ENCODE results near the gene ZNF341. TPM values are rescaled to one million over a fixed set of nuclear protein-coding genes. Genes with fewer than 3 reads are reported as not detected.
A peak's percentile ranks its signal among the peaks of the same experiment; 100 is the strongest.

ZNF341 gene
- total RNA-seq (1 to 10 TPM; 4.9 to 5.2 TPM), polyA plus RNA-seq (ENCODE audit: insufficient read length in 6 of 6) (1 to 10 TPM; 3.4 to 5.0 (median 4.1) TPM)
- long read RNA-seq, donor 1, result 0 reads
- long read RNA-seq, donor 2, result 0 reads
- long read RNA-seq, donor 3, partial matches to known transcripts, result 7 of 8 reads
- long read RNA-seq, donor 3, other reads (novel, unspliced or antisense), result 0 of 8 reads
- long read RNA-seq, donor 4, result 0 reads
- long read RNA-seq, donor 5, result 0 reads
- long read RNA-seq, donor 6, result 0 reads
- long read RNA-seq, donor 7, result 0 reads
- long read RNA-seq, donor 8, result 0 reads
- long read RNA-seq, donor 9, result 0 reads
- long read RNA-seq, donor 10, result 0 reads
- long read RNA-seq, donor 11, result 0 reads
- long read RNA-seq, donor 12, result 0 reads

- peak within 1 kb of the TSS; percentile 43 to 58 for H3K4me3 ChIP-seq
- TF ChIP-seq CTCF (IDR thresholded peaks at IDR 0.05), result peak; percentile 87 to 93
- peaks cover 0 to 2% of the 10 kb centered on the region in 2 donors for H3K36me3 ChIP-seq
- intact Hi-C loops (cut with DNase I), result no loop called here
- no peaks in the 10 kb centered on the region for H3K27me3 ChIP-seq
- DNase-seq (peak in 2 of 4 donors; percentile 91 to 98), ATAC-seq (peak; percentile 78)
- H3K9me3 ChIP-seq, result peaks cover 0 to 9% of the 10 kb centered on the region in 2 donors
- H3K27ac ChIP-seq, result peak within 1 kb of the TSS; percentile 93 to 94
- peaks cover 22 to 28% of the 10 kb centered on the region in 2 donors for H3K4me1 ChIP-seq
Observed at GRCh38 chr20:33731693-33732165, at the start of gene ZNF341. Gene ZNF341, plus strand, starts transcription at chr20:33731996. Its CDS starts 26 bp downstream, at chr20:33732022.

- no peak for TF ChIP-seq CTCF (IDR thresholded peaks at IDR 0.05)
- ATAC-seq, result no peak
- H3K9me3 ChIP-seq, result no peaks in the 10 kb centered on the region
- intact Hi-C loops (cut with DNase I), result no loop called here
- peak overlapping the region in 1 of 2 donors; percentile 46 for H3K4me3 ChIP-seq
- H3K27ac ChIP-seq, result peak overlapping the region in 1 of 2 donors; percentile 3
- DNase-seq, result no peak
- no peaks in the 10 kb centered on the region for H3K36me3 ChIP-seq
- H3K27me3 ChIP-seq, result no peaks in the 10 kb centered on the region
- peaks cover 11 to 50% of the 10 kb centered on the region in 2 donors for H3K4me1 ChIP-seq
Observed at GRCh38 chr20:33684533-33685327, 47.1 kb upstream of the ZNF341 start.

- Histone ChIP-seq H3K4me3 (peak overlapping the region; percentile 9 to 46), H3K4me1 (peaks cover 11 to 50% of the 10 kb centered on the region in 2 donors), H3K27me3 (no peaks in the 10 kb centered on the region), H3K27ac (peak overlapping the region in 1 of 2 donors; percentile 3), H3K36me3 (no peaks in the 10 kb centered on the region), H3K9me3 (no peaks in the 10 kb centered on the region)
- intact Hi-C loops (cut with DNase I), result no loop called here
- peak in 1 of 4 donors; percentile 85 for DNase-seq
- ATAC-seq, result peak; percentile 46
- TF ChIP-seq CTCF (IDR thresholded peaks at IDR 0.05), result no peak
Observed at GRCh38 chr20:33685328-33686099, 46.3 kb upstream of the ZNF341 start.

- H3K4me3 ChIP-seq, result peak within 1 kb of the TSS; percentile 13 to 46
- intact Hi-C loops (cut with DNase I), result no loop called here
- ATAC-seq (peak; percentile 97), DNase-seq (peak; percentile 85 to 99 (median 94))
- no peaks in the 10 kb centered on the region for H3K9me3 ChIP-seq
- H3K4me1 ChIP-seq, result peaks cover 11 to 50% of the 10 kb centered on the region in 2 donors
- peak within 1 kb of the TSS; percentile 3 to 57 for H3K27ac ChIP-seq
- no peaks in the 10 kb centered on the region for H3K36me3 ChIP-seq
- H3K27me3 ChIP-seq, result no peaks in the 10 kb centered on the region
- TF ChIP-seq CTCF (IDR thresholded peaks at IDR 0.05), result peak; percentile 27 to 53
Observed at GRCh38 chr20:33686100-33686983, 45.5 kb upstream of the ZNF341 start, which contains the start of gene E2F1. Gene E2F1, minus strand, starts transcription at chr20:33686385. Its CDS starts 121 bp downstream, at chr20:33686264.

Measured in left lung (tissue), 14 donors.